Right hindlimb (tissue), 1 donor: Measurements from ENCODE around the gene GPATCH8.
"Not testable (repeated sequence)": the region's sequence is repeated elsewhere in the genome, so short reads cannot be mapped to it uniquely, and the experiment has no call there.

Source experiments
- DNase-seq: peaks from one replicate; pipeline ENCODE4 v3.0.0-alpha.2; 2018

The GPATCH8 gene

GRCh38 chr17:44523672-44523972 is 20.4 kb upstream of the GPATCH8 start:
- no peak for DNase-seq

- no peak for DNase-seq
Observed at GRCh38 chr17:44522883-44523671, 19.9 kb upstream of the GPATCH8 start.

GRCh38 chr17:44518032-44518431 is 14.8 kb upstream of the GPATCH8 start:
- DNase-seq, result no peak

GRCh38 chr17:44511241-44512134 is 8.3 kb upstream of the GPATCH8 start:
- not testable (repeated sequence) for DNase-seq

- DNase-seq, result not testable (repeated sequence)
Observed at GRCh38 chr17:44506939-44507604, 3.9 kb upstream of the GPATCH8 start.

GRCh38 chr17:44502598-44503146 is 534 bp downstream of the GPATCH8 start:
- no peak for DNase-seq

DNA sequence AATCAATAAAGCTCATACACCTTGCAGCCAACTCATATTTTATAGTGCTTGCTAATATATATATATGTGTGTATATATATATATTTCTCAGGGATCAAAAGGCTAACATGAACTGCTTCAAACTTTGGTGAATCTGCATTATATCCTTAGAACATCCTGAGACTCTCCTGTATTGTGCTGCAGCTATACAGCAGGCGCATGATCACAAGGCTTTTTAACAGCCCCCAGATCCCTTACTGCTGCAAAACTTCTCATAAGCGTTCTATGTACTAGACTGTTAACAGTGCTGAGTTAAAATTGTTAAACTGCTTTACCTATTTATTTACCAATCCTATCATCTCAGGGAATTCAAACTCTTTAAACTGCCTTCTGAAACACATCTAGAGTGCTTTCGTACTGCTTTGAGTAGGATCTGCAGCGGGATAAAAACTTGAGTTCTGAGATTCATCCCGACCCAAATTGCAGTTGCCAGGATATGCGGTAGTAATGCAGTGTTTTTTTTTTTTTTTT is 1.3 kb downstream of the GPATCH8 start:
- DNase-seq, result no peak

GRCh38 chr17:44499722-44500121 is 3.5 kb downstream of the GPATCH8 start:
- no peak for DNase-seq

- DNase-seq, result no peak
Observed at GRCh38 chr17:44496815-44497214, 6.4 kb downstream of the GPATCH8 start.

- no peak for DNase-seq
Observed at GRCh38 chr17:44493339-44493738, 9.9 kb downstream of the GPATCH8 start.

GRCh38 chr17:44492706-44493272 is 10.4 kb downstream of the GPATCH8 start:
- no peak for DNase-seq

- no peak for DNase-seq
Observed at GRCh38 chr17:44489581-44489980, 13.6 kb downstream of the GPATCH8 start.

- DNase-seq, result no peak
Observed at GRCh38 chr17:44487170-44487569, 16.0 kb downstream of the GPATCH8 start.

- DNase-seq, result no peak
Observed at GRCh38 chr17:44473367-44473766, 29.8 kb downstream of the GPATCH8 start.

DNA sequence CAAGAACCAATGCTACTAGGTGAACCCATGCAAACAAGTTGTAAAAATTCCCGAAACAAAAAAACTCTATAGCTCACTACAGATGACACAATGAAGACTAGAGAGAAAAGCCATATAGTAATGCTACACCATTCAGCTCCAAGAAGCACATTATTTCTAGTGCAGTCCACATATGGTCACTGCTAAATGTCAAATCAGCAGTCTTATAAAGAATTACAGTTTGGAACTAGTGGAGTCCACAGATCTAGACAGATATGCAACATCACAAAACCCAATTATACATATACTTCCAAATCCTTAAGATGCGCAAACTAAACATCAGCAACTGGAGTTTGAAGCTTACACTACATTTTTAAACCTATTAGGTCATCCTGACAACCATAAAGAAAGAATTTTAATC is 33.5 kb downstream of the GPATCH8 start:
- no peak for DNase-seq

DNA sequence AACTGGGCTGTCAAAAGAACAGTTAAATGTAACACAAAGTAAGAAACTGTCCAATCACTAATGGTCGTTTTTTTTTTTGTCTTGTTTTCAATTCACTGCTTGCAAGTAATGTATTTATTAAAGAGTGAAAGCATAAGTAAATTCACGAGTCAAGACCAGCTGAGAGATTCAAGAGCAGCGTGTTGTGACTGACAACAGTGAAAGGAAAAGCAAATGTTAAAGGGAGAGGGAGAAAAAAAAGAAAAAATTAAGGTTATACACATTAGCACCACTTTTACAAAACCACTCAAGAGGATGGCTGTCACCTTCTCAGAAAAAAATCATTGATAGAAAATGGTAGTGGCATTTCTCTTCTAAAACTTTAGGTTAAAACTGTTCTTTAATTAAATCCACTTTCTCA is 36.1 kb downstream of the GPATCH8 start:
- DNase-seq, result no peak

DNA sequence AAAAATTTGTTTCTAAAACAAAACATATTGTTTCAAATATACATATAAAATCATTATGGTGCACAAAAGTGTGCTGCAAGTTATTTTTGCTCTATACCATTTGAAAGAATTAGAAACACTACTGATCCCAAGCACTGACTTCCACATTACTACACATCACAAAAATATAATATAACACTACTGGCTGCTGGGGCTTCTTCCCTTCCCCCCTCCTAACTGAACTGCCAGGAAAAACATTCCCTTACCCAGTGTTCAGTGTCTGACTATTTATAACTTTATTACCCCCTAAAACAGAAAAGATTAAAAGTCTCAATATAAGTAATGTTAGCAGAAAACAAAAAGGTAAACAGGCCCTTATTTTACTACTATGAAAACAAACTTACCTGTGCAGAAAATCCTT is 36.9 kb downstream of the GPATCH8 start:
- DNase-seq, result no peak

DNA sequence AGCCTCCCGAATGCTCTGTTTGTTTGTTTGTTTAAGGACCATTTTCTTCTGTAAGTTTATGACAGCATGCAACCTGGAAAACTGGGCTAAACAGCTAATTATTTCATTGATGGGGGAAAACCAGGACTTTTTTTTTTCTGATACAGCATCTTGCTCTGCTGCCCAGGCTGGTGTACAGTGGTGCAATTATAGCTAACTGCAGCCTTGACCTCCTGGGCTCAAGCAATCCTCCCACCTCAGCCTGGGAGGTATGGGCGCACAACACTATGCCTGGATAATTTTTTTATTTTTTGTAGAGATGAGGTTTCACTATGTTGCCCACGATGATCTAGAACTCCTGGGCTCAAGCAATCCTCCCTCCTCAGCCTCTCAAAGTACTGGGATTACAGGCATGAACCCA is 37.3 kb downstream of the GPATCH8 start:
- no peak for DNase-seq

- no peak for DNase-seq
Observed at GRCh38 chr17:44465276-44465675, 37.9 kb downstream of the GPATCH8 start.

DNA sequence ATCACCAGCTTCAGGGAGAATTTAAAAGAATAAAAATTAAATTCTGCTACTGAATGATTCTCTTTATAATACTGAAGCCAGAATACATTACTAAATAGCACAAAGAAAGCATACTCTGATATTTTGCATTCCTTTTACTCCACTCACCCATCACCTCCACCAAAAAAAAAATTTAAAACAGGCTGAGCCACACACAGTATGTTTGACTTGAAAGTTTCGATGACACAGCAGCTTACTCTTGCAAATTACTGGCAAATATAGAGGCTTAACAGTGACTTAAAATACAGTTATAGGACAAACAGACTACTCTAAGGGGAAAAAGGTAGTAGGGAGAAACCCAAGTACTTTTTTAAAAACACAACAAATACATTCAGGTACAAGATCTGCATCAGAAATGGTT is 39.2 kb downstream of the GPATCH8 start:
- DNase-seq, result no peak

DNA sequence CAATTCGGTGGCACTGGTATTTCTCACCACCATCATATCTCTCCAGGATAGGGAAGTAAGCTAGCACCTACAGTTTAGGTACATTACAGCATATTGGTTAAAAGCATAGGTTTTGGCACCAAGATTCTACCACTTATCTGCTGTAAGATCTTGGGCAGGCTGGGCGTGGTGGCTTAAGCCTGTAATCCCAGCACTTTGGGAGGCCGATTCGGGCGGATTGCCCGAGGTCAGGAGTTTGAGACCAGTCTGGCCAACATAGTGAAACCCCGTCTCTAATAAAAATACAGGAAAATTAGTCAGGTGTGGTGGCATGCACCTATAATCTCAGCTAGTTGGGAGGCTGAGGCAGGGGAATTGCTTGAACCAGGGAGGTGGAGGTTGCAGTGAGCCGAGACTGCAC is 51.4 kb downstream of the GPATCH8 start:
- DNase-seq, result no peak

GRCh38 chr17:44451016-44451627 is 52.1 kb downstream of the GPATCH8 start:
- DNase-seq, result no peak
